Pancreas (tissue), 10 donors: ENCODE measurements around the gene RSPH1. TPM values are rescaled to one million over a fixed set of nuclear protein-coding genes. Genes with fewer than 3 reads are reported as not detected.
A peak's percentile ranks its signal among the peaks of the same experiment; 100 is the strongest.

Source experiments
- ATAC-seq, 4 donors: fragments of 200-7000 bp; cut with Tn5 transposase; one replicate each; pipeline versions ENCODE4 v1.8.0 to v1.9.1; 2020; ENCODE audit warnings: mild to moderate bottlenecking in 4 of 4, moderate library complexity in 4 of 4
- DNase-seq, 6 donors: peaks; one replicate each; pipeline ENCODE4 v3.0.0-alpha.2; 2020
- FAIRE-seq: peaks from 2 replicates; lab custom pipeline; 2012; peaks lifted over from hg19 to GRCh38; lab: Jason Lieb, UNC
- H3K27ac ChIP-seq, 4 donors: fragments of 200-600 bp; sonication (generic); 1 replicate in 3 of 4; 2 replicates in 1 of 4; pipeline versions ENCODE4 v1.5.0 to v1.8.0; 2020
- H3K27me3 ChIP-seq, 4 donors: fragments of 200-600 bp; one replicate each; pipeline ENCODE4 v1.8.0; 2021
- H3K36me3 ChIP-seq, 3 donors: fragments of 200-600 bp; sonication (generic) in 1 of 3; one replicate each; pipeline versions ENCODE4 v1.5.0 to v1.8.0; 2020 to 2021
- H3K4me1 ChIP-seq, 3 donors: fragments of 200-600 bp; one replicate each; pipeline ENCODE4 v1.8.0; 2021
- H3K4me3 ChIP-seq, 4 donors: fragments of 200-600 bp; sonication (generic) in 2 of 4; one replicate each; pipeline versions ENCODE4 v1.5.0 to v1.8.0; 2020 to 2021
- H3K9me3 ChIP-seq, 4 donors: fragments of 200-600 bp; one replicate each; pipeline ENCODE4 v1.8.0; 2021
- WGBS, 2 donors: extraction: QIAGEN DNeasy Blood & Tissue Kit; methylation state at CpG; one replicate each; pipeline ENCODE4 v1.1.7; 2013; 5-methylcytosine and 5-hydroxymethylcytosine counted together
- intact Hi-C, 3 donors: fragments of 100-400 bp; cut with DNase I; formaldehyde crosslinking; loops; one replicate each; pipeline versions ENCODE4 v1.11.1 to v1.14.2; 2022
- polyA plus RNA-seq, 2 donors: library from polyadenylated mRNA; stranded (reverse); fragments of 200-250 nt; gene quantifications; one replicate each; pipeline ENCODE4 v1.2.3, GENCODE V29; 2013
- total RNA-seq, 6 donors: library from RNA; stranded (reverse); fragmentation: NEBNext Ultra II Directional in 4 of 6; extraction: Animal tissue kit (Norgen Biotek cat#: 25700) in 4 of 6; gene quantifications; one replicate each; pipeline versions ENCODE4 v1.2.1 to v1.2.4, GENCODE V29; 2021 to 2023
- TF ChIP-seq, protein P1 (sequence below), 4 donors: fragments of 200-600 bp; sonication (generic) in 3 of 4; IDR thresholded peaks; one replicate each; pipeline versions ENCODE4 v1.5.0 to v1.8.0; 2021; ENCODE audit warnings: antibody characterized with exemption in 4 of 4
- donor health status: healthy with polysubstance abuse.
- donor health status: DM: no; HTN: no; CAD: no; lungs with moderate emphysema.
- donor health status: DM: no; HTN: no; CAD: no.
- donor health status: control.
- donor health status: control.
- donor health status: Bipolar disorder and iron deficiency.
- donor health status: DM: yes; HTN: yes; CAD: no.
- donor health status: DM: no; HTN: no; CAD: no.
- donor health status: DM: no; HTN: no; CAD: no.
- donor health status: DM: yes; HTN: yes; CAD: no.

Gene RSPH1
- total and polyA plus RNA-seq, 8 donors = 0.94 to 5.0 (median 2.1) TPM

- peaks cover 0 to 10% (median 8%) of the 10 kb centered on the region in 3 donors for H3K4me1 ChIP-seq
- DNase-seq (no peak), ATAC-seq (no peak), FAIRE-seq (no peak)
- H3K4me3 ChIP-seq = no peak overlapping the region
- H3K27ac ChIP-seq = no peak overlapping the region
- WGBS, 2 donors = 79 to 88% methylated on average over 10 of the region's 10 CpGs
- TF ChIP-seq, protein P1, sequence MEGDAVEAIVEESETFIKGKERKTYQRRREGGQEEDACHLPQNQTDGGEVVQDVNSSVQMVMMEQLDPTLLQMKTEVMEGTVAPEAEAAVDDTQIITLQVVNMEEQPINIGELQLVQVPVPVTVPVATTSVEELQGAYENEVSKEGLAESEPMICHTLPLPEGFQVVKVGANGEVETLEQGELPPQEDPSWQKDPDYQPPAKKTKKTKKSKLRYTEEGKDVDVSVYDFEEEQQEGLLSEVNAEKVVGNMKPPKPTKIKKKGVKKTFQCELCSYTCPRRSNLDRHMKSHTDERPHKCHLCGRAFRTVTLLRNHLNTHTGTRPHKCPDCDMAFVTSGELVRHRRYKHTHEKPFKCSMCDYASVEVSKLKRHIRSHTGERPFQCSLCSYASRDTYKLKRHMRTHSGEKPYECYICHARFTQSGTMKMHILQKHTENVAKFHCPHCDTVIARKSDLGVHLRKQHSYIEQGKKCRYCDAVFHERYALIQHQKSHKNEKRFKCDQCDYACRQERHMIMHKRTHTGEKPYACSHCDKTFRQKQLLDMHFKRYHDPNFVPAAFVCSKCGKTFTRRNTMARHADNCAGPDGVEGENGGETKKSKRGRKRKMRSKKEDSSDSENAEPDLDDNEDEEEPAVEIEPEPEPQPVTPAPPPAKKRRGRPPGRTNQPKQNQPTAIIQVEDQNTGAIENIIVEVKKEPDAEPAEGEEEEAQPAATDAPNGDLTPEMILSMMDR (IDR thresholded peaks at IDR 0.05) = no peak
- no peaks in the 10 kb centered on the region for H3K36me3 ChIP-seq
- intact Hi-C loops = no loop called here
- H3K9me3 ChIP-seq = no peaks in the 10 kb centered on the region
- no peaks in the 10 kb centered on the region for H3K27me3 ChIP-seq
Measured at GRCh38 chr21:42455754-42456440, 40.1 kb downstream of the RSPH1 start.

- Histone ChIP-seq H3K27me3 (no peaks in the 10 kb centered on the region), H3K4me1 (peaks cover 0 to 10% (median 8%) of the 10 kb centered on the region in 3 donors), H3K36me3 (no peaks in the 10 kb centered on the region), H3K27ac (no peak overlapping the region), H3K9me3 (no peaks in the 10 kb centered on the region), H3K4me3 (no peak overlapping the region)
- WGBS, 2 donors = 84 to 86% methylated on average over 9 of the region's 9 CpGs
- intact Hi-C loops = no loop called here
- FAIRE-seq = no peak
- DNase-seq = no peak
- TF ChIP-seq, protein P1 (IDR thresholded peaks at IDR 0.05) = no peak
- no peak for ATAC-seq
Measured at GRCh38 chr21:42455196-42455595, 40.8 kb downstream of the RSPH1 start.

DNA sequence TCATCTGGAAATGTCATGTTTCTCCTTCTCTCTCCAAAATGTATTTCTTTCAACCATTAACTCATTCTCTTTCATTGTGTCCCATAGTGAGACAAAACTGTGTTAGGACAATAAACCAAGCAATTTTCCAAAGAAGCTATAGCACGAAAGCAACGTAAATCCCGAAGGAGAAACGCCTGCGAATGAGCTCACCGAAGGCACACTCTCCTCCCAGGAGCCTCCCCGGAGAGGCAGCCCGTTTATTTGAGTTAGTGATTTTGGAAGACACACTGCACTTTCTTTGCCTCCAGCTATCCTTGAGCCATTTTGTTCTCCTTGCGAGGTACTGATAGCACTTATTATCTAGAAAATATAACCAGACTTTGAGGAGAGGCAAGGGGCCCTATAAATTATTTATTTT is 41.2 kb downstream of the RSPH1 start:
- Histone ChIP-seq H3K4me1 (peaks cover 0 to 10% (median 8%) of the 10 kb centered on the region in 3 donors), H3K4me3 (no peak overlapping the region), H3K36me3 (no peaks in the 10 kb centered on the region), H3K27me3 (no peaks in the 10 kb centered on the region), H3K27ac (no peak overlapping the region), H3K9me3 (no peaks in the 10 kb centered on the region)
- TF ChIP-seq, protein P1 (IDR thresholded peaks at IDR 0.05) = no peak
- FAIRE-seq (no peak), ATAC-seq (no peak), DNase-seq (no peak)
- intact Hi-C loops = no loop called here
- 79% methylated on average over 9 of the region's 9 CpGs for WGBS, 2 donors

GRCh38 chr21:42453986-42454570 is 41.9 kb downstream of the RSPH1 start:
- 74 to 75% methylated on average over 19 of the region's 19 CpGs for WGBS, 2 donors

More at GRCh38 chr21:42453986-42454570, 41.9 kb downstream of the RSPH1 start:
- peak in 2 of 4 donors; percentile 3 to 5 for ATAC-seq
- H3K4me1 ChIP-seq = peaks cover 0 to 4% (median 4%) of the 10 kb centered on the region in 3 donors
- H3K27ac ChIP-seq = no peak overlapping the region
- no peaks in the 10 kb centered on the region for H3K36me3 ChIP-seq
- no peaks in the 10 kb centered on the region for H3K9me3 ChIP-seq
- intact Hi-C loops = no loop called here
- no peak for FAIRE-seq
- no peak overlapping the region for H3K4me3 ChIP-seq
- DNase-seq = no peak
- TF ChIP-seq, protein P1 (IDR thresholded peaks at IDR 0.05) = no peak
- H3K27me3 ChIP-seq = no peaks in the 10 kb centered on the region
